Esophagus (tissue), 2 donors: ENCODE measurements around the gene AP1B1. TPM values are rescaled to one million over a fixed set of nuclear protein-coding genes. Genes with fewer than 3 reads are reported as not detected.

Experiments used
- H3K27ac ChIP-seq, 2 donors: one replicate each; pipeline ENCODE4 v1.5.1; 2013; ENCODE audit warnings: low read depth in 2 of 2, mild to moderate bottlenecking in 2 of 2, inconsistent platforms in 1 of 2, low read length in 1 of 2, moderate library complexity in 1 of 2
- H3K27me3 ChIP-seq, 2 donors: one replicate each; pipeline ENCODE4 v1.6.1; 2013; ENCODE audit warnings: low read length in 2 of 2, control low read depth in 1 of 2, mild to moderate bottlenecking in 1 of 2; ENCODE audit not compliant: insufficient read depth in 2 of 2, control insufficient read depth in 1 of 2
- H3K36me3 ChIP-seq, 2 donors: one replicate each; pipeline ENCODE4 v1.6.1; 2013; ENCODE audit warnings: low read length in 1 of 2; ENCODE audit not compliant: control insufficient read depth in 2 of 2, insufficient read depth in 2 of 2
- H3K4me1 ChIP-seq, 2 donors: one replicate each; pipeline ENCODE4 v1.6.1; 2013; ENCODE audit warnings: low read length in 1 of 2; ENCODE audit not compliant: control insufficient read depth in 2 of 2, insufficient read depth in 2 of 2
- H3K4me3 ChIP-seq, 2 donors: one replicate each; pipeline ENCODE4 v1.5.1; 2013; ENCODE audit warnings: low read length in 2 of 2, mild to moderate bottlenecking in 2 of 2, low read depth in 1 of 2, moderate library complexity in 1 of 2
- H3K9me3 ChIP-seq, 2 donors: one replicate each; pipeline ENCODE4 v1.6.1; 2013; ENCODE audit warnings: mild to moderate bottlenecking in 2 of 2, low read depth in 1 of 2, low read length in 1 of 2, moderate library complexity in 1 of 2; ENCODE audit not compliant: control insufficient read depth in 2 of 2, insufficient read depth in 1 of 2
- WGBS, 2 donors: extraction: QIAGEN DNeasy Blood & Tissue Kit; methylation state at CpG; one replicate each; pipeline ENCODE4 v1.1.7; 2013; 5-methylcytosine and 5-hydroxymethylcytosine counted together
- polyA plus RNA-seq, 2 donors: library from polyadenylated mRNA; stranded (reverse); fragments of 200-250 nt; gene quantifications; one replicate each; pipeline ENCODE4 v1.2.3, GENCODE V29; 2013
- donor health status: healthy with polysubstance abuse.
- donor health status: Bipolar disorder and iron deficiency.

The AP1B1 gene
- polyA plus RNA-seq, 2 donors, result 32.0 to 44.6 TPM

- WGBS, 2 donors, result 76 to 87% methylated on average over 6 of the region's 6 CpGs
- Histone ChIP-seq H3K27me3 (no peaks in the 10 kb centered on the region), H3K36me3 (peaks cover 6 to 83% of the 10 kb centered on the region in 2 donors), H3K4me1 (peaks cover 0 to 22% of the 10 kb centered on the region in 2 donors), H3K4me3 (no peak overlapping the region), H3K9me3 (no peaks in the 10 kb centered on the region), H3K27ac (no peak overlapping the region)
Observed at GRCh38 chr22:29338398-29338797, 50.0 kb downstream of the AP1B1 start.

- 56 to 60% methylated on average over 11 to 12 of the region's 12 CpGs for WGBS, 2 donors
- H3K27ac ChIP-seq, result peak overlapping the region; percentile 17 to 23
- no peaks in the 10 kb centered on the region for H3K9me3 ChIP-seq
- no peaks in the 10 kb centered on the region for H3K27me3 ChIP-seq
- H3K4me3 ChIP-seq, result no peak overlapping the region
- H3K36me3 ChIP-seq, result peaks cover 10 to 83% of the 10 kb centered on the region in 2 donors
- H3K4me1 ChIP-seq, result peaks cover 0 to 22% of the 10 kb centered on the region in 2 donors
Observed at GRCh38 chr22:29337631-29338284, 50.6 kb downstream of the AP1B1 start.

GRCh38 chr22:29336751-29337490 lies 51.4 kb downstream of the AP1B1 start:
- Histone ChIP-seq H3K9me3 (no peaks in the 10 kb centered on the region), H3K27ac (peak overlapping the region; percentile 17 to 23), H3K4me1 (peaks cover 0 to 22% of the 10 kb centered on the region in 2 donors), H3K36me3 (peaks cover 10 to 80% of the 10 kb centered on the region in 2 donors), H3K27me3 (no peaks in the 10 kb centered on the region), H3K4me3 (peak overlapping the region in 1 of 2 donors; percentile 7)
- 64 to 77% methylated on average over 14 of the region's 14 CpGs for WGBS, 2 donors

- H3K27me3 ChIP-seq, result no peaks in the 10 kb centered on the region
- no peak overlapping the region for H3K4me3 ChIP-seq
- H3K4me1 ChIP-seq, result peaks cover 0 to 22% of the 10 kb centered on the region in 2 donors
- no peak overlapping the region for H3K27ac ChIP-seq
- H3K36me3 ChIP-seq, result peaks cover 13 to 78% of the 10 kb centered on the region in 2 donors
- H3K9me3 ChIP-seq, result no peaks in the 10 kb centered on the region
- 92 to 93% methylated on average over 11 of the region's 11 CpGs for WGBS, 2 donors
Observed at GRCh38 chr22:29335656-29336055, 52.7 kb downstream of the AP1B1 start.

- peaks cover 0 to 15% of the 10 kb centered on the region in 2 donors for H3K4me1 ChIP-seq
- no peak overlapping the region for H3K27ac ChIP-seq
- no peaks in the 10 kb centered on the region for H3K27me3 ChIP-seq
- no peaks in the 10 kb centered on the region for H3K9me3 ChIP-seq
- WGBS, 2 donors, result 92 to 94% methylated on average over 12 of the region's 12 CpGs
- H3K4me3 ChIP-seq, result no peak overlapping the region
- H3K36me3 ChIP-seq, result peaks cover 13 to 78% of the 10 kb centered on the region in 2 donors
Observed at GRCh38 chr22:29334696-29335344, 53.5 kb downstream of the AP1B1 start.

- no peak overlapping the region for H3K4me3 ChIP-seq
- H3K27ac ChIP-seq, result no peak overlapping the region
- H3K36me3 ChIP-seq, result peaks cover 18 to 78% of the 10 kb centered on the region in 2 donors
- H3K4me1 ChIP-seq, result peaks cover 0 to 9% of the 10 kb centered on the region in 2 donors
- 95 to 97% methylated on average over 7 of the region's 7 CpGs for WGBS, 2 donors
- no peaks in the 10 kb centered on the region for H3K27me3 ChIP-seq
- no peaks in the 10 kb centered on the region for H3K9me3 ChIP-seq
Observed at GRCh38 chr22:29334148-29334547, 54.2 kb downstream of the AP1B1 start.

DNA sequence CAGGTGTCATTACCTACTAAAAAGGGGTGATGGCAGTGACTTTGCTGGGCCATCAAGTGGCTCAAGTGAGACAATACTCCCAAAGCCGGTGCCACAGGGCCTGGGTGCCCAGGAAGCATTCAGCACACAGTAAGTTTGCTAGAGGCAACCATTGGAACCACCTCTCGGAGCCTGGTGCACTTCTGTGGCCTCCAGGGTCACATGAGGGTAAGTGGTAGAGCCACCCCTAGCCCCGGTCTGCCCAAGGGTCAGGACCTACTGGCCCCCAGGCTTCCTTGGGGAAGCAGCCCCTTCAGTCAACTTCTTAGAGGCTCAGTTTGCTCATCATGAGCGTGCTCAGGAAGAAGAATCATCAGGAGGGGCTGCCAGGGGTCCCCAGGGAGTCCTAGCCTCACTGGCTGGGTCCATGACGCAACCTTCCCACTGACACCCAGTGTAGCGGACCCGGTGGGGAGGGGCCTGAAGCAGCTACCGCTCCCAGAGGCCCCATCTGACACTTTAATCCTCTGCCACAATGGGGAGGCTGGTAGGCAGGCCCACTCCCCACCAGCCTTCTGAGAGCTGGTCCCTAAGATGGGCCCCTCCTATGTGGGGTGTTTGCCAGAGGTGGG lies 55.4 kb downstream of the AP1B1 start:
- Histone ChIP-seq H3K4me3 (no peak overlapping the region), H3K4me1 (peaks cover 0 to 7% of the 10 kb centered on the region in 2 donors), H3K27me3 (no peaks in the 10 kb centered on the region), H3K36me3 (peaks cover 19 to 78% of the 10 kb centered on the region in 2 donors), H3K27ac (no peak overlapping the region), H3K9me3 (no peaks in the 10 kb centered on the region)
- WGBS, 2 donors, result 96 to 97% methylated on average over 8 of the region's 8 CpGs

DNA sequence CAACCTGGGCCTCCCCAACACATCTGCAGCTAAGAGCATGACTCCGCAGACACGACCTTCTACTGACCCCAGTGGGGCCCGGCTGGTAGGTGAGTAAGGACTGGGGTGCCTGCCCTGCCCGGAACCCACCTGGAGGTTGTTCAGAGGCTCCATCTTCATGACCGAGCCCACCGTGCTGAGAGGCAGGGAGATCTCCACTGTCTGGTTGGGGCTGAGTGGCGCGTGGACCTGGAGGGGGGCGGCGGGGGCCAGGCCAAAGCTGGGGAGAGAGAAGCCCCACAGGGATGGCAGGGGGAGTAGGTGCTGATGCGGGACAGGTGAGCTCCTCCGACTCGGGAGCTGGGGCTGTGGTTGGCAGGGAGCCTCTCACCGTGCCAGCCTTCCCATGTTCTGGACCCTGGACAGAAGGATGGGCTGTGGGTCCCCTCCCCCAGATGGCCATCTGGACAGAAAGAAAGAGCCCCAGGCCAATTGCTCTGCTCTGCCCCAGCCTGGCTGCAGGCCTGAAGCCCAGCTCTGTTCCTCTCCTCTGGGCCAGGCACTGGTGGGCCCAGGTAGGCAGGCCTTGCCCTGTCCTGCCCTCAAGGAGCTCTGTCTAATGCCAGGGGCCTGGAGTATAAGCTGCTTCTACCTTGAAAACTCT lies 56.6 kb downstream of the AP1B1 start:
- no peaks in the 10 kb centered on the region for H3K9me3 ChIP-seq
- H3K36me3 ChIP-seq, result peaks cover 19 to 79% of the 10 kb centered on the region in 2 donors
- H3K27ac ChIP-seq, result no peak overlapping the region
- WGBS, 2 donors, result 76 to 86% methylated on average over 12 to 14 of the region's 14 CpGs
- H3K4me1 ChIP-seq, result no peaks in the 10 kb centered on the region
- H3K4me3 ChIP-seq, result no peak overlapping the region
- no peaks in the 10 kb centered on the region for H3K27me3 ChIP-seq

DNA sequence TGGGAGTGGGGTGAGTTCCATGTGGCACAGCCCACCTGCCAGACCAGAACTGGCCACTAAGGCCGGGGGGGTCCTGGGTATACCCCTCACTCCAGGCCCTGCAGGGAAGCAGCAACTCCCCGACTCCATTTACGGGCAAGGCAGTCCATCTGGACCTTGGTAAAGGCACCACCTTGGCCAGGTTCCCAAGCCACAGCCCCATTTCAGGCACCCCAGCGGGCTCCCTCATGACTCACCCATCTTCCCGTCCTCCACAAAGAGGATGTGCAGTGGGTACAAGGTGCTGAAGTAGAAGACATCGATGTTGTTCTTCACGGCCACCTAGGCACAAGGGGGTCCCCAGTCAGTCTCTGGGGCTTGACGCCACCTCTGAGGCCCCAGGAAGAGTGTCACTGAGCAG lies 57.2 kb downstream of the AP1B1 start:
- H3K36me3 ChIP-seq, result peaks cover 19 to 82% of the 10 kb centered on the region in 2 donors
- H3K4me1 ChIP-seq, result no peaks in the 10 kb centered on the region
- no peak overlapping the region for H3K4me3 ChIP-seq
- H3K9me3 ChIP-seq, result no peaks in the 10 kb centered on the region
- no peaks in the 10 kb centered on the region for H3K27me3 ChIP-seq
- H3K27ac ChIP-seq, result no peak overlapping the region
- 86% methylated on average over 8 of the region's 8 CpGs for WGBS, 2 donors
